PFSK-1 (cell line): ENCODE results near the gene HSD17B7.

Source experiments
- FOXP2 ChIP-seq: optimal IDR thresholded peaks from 2 replicates; pipeline ENCODE3; 2011; ENCODE audit warnings: borderline replicate concordance, control low read depth, inconsistent platforms; ENCODE audit not compliant: insufficient read depth; ENCODE audit errors: extremely low read length, extremely low read depth
- POLR2AphosphoS5 ChIP-seq: IDR thresholded peaks from 2 replicates; pipeline ENCODE4 v1.6.1; 2012; ENCODE audit warnings: low read depth, mild to moderate bottlenecking, control low read depth, low read length, moderate library complexity
- REST ChIP-seq, 2 experiments: IDR thresholded peaks; 2 replicates each; pipeline versions ENCODE4 v1.6.1 to v1.8.0; 2011 to 2012; ENCODE audit warnings: low read depth in 2 of 2, low read length in 2 of 2, control low read depth in 1 of 2, inconsistent platforms in 1 of 2, mild to moderate bottlenecking in 1 of 2, moderate library complexity in 1 of 2; ENCODE audit not compliant: insufficient read depth in 1 of 2
- SIN3A ChIP-seq: IDR thresholded peaks from 2 replicates; pipeline ENCODE4 v1.6.1; 2012; ENCODE audit warnings: mild to moderate bottlenecking, low read length, moderate library complexity, borderline replicate concordance; ENCODE audit not compliant: insufficient read depth
- TAF1 ChIP-seq: IDR thresholded peaks from 2 replicates; pipeline ENCODE4 v1.6.1; 2012; ENCODE audit warnings: low read length, control low read depth, borderline replicate concordance; ENCODE audit not compliant: insufficient read depth

Gene HSD17B7

DNA sequence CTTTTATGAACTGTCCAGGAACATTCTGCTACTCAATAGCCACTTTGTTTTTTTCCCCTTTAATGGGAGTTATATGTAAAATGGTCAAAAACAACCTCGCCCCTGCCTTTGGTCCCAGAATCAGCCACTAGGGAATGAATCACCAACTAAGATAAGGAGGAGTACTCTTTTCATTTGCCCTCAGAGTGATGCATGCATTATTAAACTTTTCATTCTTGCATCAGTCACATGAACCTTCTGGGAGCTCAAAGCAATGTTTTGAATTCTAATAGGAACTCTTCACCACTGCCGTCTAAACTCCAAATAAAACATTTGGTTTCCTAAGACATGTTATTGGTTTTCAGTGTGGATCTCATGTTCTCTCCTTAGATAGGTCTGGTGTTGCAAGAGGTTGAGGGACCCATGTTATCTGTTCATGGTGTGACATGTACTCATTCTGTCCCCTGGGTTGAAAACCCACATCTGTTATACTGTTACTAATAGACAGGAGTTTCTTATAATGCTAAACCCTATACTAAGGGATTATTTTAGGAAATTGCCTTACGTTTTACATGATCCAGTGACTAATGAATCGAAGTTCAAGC, 17.8 kb upstream of the HSD17B7 start:
- TF ChIP-seq POLR2AphosphoS5 (no peak), REST (IDR thresholded peaks at IDR 0.05; ENCODE audit: insufficient read depth in 1 of 2, low read depth in 2 of 2, low read length in 2 of 2) (no peak), SIN3A (no peak), FOXP2 (no peak), TAF1 (no peak)

DNA sequence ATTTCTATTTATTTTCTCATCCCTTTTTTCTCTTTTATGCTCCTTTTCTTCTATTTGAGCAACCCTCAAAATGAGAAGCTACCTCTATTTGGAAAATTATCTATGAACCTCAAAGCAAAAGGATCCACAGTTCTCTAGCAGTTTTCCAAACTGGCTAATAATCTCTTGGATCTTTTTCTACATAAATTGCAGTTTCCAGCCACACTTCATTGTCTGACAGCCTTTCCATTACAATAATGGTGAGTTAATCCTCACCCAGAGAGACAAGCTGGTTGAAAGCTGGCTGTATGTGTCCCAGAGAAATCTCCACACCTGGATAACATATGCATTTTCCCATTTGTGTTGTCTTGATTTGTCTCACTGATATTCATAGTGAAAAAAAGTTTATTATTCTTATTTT, 16.5 kb upstream of the HSD17B7 start:
- TF ChIP-seq REST (IDR thresholded peaks at IDR 0.05; ENCODE audit: insufficient read depth in 1 of 2, low read depth in 2 of 2, low read length in 2 of 2), result no peak
- TF ChIP-seq FOXP2, result no peak
- no peak for TF ChIP-seq SIN3A
- no peak for TF ChIP-seq TAF1
- no peak for TF ChIP-seq POLR2AphosphoS5

GRCh38 chr1:162779043-162779442, 11.5 kb upstream of the HSD17B7 start:
- TF ChIP-seq POLR2AphosphoS5 (no peak), REST (IDR thresholded peaks at IDR 0.05; ENCODE audit: insufficient read depth in 1 of 2, low read depth in 2 of 2, low read length in 2 of 2) (no peak), TAF1 (no peak), SIN3A (no peak), FOXP2 (no peak)

- TF ChIP-seq REST (IDR thresholded peaks at IDR 0.05; ENCODE audit: insufficient read depth in 1 of 2, low read depth in 2 of 2, low read length in 2 of 2) (no peak), SIN3A (no peak), POLR2AphosphoS5 (no peak), TAF1 (no peak), FOXP2 (no peak)
These were observed 7.8 kb upstream of the HSD17B7 start for GRCh38 chr1:162782671-162783070.
